H1 (cell line): ENCODE data around the gene SLC6A8. TPM values are rescaled to one million over a fixed set of nuclear protein-coding genes. Genes with fewer than 3 reads are reported as not detected.

Experiments
- CTCF ChIA-PET: fragments of 300-600 bp; sonication (Branson Sonifier 250); formaldehyde crosslinking; loops from one replicate; lab custom pipeline; 2021; ENCODE audit not compliant: partially characterized antibody; lab: Charles Lee
- POLR2A ChIA-PET: fragments of 300-600 bp; sonication (Branson Sonifier 250); formaldehyde crosslinking; loops from one replicate; lab custom pipeline; 2021; ENCODE audit warnings: inconsistent platforms; ENCODE audit not compliant: partially characterized antibody; lab: Charles Lee
- DNase-seq, 2 experiments: peaks; one replicate each; pipeline versions ENCODE4 v3.0.0 to v3.0.0-alpha.2; 2010 to 2022; ENCODE audit warnings: low spot score in 2 of 2, low read depth in 1 of 2, mixed read lengths in 1 of 2
- FAIRE-seq: peaks from 2 replicates; lab custom pipeline; 2011; peaks lifted over from hg19 to GRCh38; lab: Jason Lieb, UNC
- H2AFZ ChIP-seq: 2 replicates; pipeline ENCODE4 v1.8.1; 2012; ENCODE audit warnings: low read length, inconsistent platforms
- H2AK5ac ChIP-seq: 2 replicates; pipeline ENCODE4 v1.6.1; 2013; ENCODE audit warnings: low read depth, low read length
- H2BK120ac ChIP-seq: replicated peaks from 2 replicates; pipeline ENCODE3; 2013; ENCODE audit warnings: low read depth, low read length, inconsistent platforms
- H2BK12ac ChIP-seq: 2 replicates; pipeline ENCODE4 v1.6.1; 2013; ENCODE audit warnings: low read depth, low read length
- H2BK15ac ChIP-seq: 2 replicates; pipeline ENCODE4 v1.6.1; 2013; ENCODE audit warnings: low read length
- H2BK20ac ChIP-seq: 2 replicates; pipeline ENCODE4 v1.6.1; 2013; ENCODE audit warnings: low read length
- H2BK5ac ChIP-seq: 2 replicates; pipeline ENCODE4 v1.6.1; 2013; ENCODE audit warnings: low read depth, low read length
- H3K14ac ChIP-seq: 2 replicates; pipeline ENCODE4 v1.6.1; 2013; ENCODE audit warnings: inconsistent platforms; ENCODE audit not compliant: insufficient read length
- H3K18ac ChIP-seq: 2 replicates; pipeline ENCODE4 v1.6.1; 2013; ENCODE audit warnings: low read length; ENCODE audit errors: extremely low read depth
- H3K23ac ChIP-seq: 2 replicates; pipeline ENCODE4 v1.6.1; 2013; ENCODE audit warnings: inconsistent platforms; ENCODE audit not compliant: insufficient read length
- H3K23me2 ChIP-seq: 2 replicates; pipeline ENCODE4 v1.6.1; 2013; ENCODE audit warnings: low read depth, low read length
- H3K27ac ChIP-seq: 2 replicates; pipeline ENCODE4 v1.6.1; 2011; ENCODE audit warnings: low read depth, low read length, inconsistent platforms
- H3K27me3 ChIP-seq, 4 experiments: replicated peaks in 1 of 4; 1 replicate in 1 of 4; 2 replicates in 3 of 4; pipeline versions ENCODE4 v1.6.1 to v1.8.1; 2011 to 2013; ENCODE audit warnings: low read length in 3 of 4, mild to moderate bottlenecking in 3 of 4, inconsistent platforms in 2 of 4, mixed read lengths in 2 of 4, moderate library complexity in 1 of 4; ENCODE audit not compliant: control insufficient read depth in 3 of 4, insufficient read depth in 3 of 4; ENCODE audit errors: extremely low read depth in 1 of 4
- H3K36me3 ChIP-seq, 4 experiments: 2 replicates each; pipeline versions ENCODE4 v1.6.1 to v1.8.1; 2011 to 2013; ENCODE audit warnings: mild to moderate bottlenecking in 4 of 4, low read length in 3 of 4, moderate library complexity in 2 of 4, control low read depth in 1 of 4, inconsistent platforms in 1 of 4; ENCODE audit not compliant: insufficient read depth in 4 of 4, control insufficient read depth in 2 of 4
- H3K4ac ChIP-seq: replicated peaks from 2 replicates; pipeline ENCODE3; 2013; ENCODE audit warnings: low read length, low read depth, mixed read lengths, inconsistent platforms; ENCODE audit not compliant: insufficient read length
- H3K4me1 ChIP-seq, 4 experiments: replicated peaks in 1 of 4; 1 replicate in 1 of 4; 2 replicates in 3 of 4; pipeline versions ENCODE4 v1.6.1 to v1.8.1; 2011 to 2013; ENCODE audit warnings: low read length in 3 of 4, inconsistent platforms in 2 of 4, mixed read lengths in 1 of 4; ENCODE audit not compliant: insufficient read depth in 4 of 4, control insufficient read depth in 3 of 4
- H3K4me2 ChIP-seq, 2 experiments: 2 replicates each; pipeline versions ENCODE4 v1.6.1 to v1.8.1; 2011 to 2013; ENCODE audit warnings: low read depth in 2 of 2, low read length in 2 of 2, control low read depth in 1 of 2, inconsistent platforms in 1 of 2, mild to moderate bottlenecking in 1 of 2; ENCODE audit not compliant: insufficient read depth in 1 of 2
- H3K4me3 ChIP-seq, 4 experiments: fragments of 200-600, 300-600 bp in 1 of 4; sonication (generic), shearing (Covaris generic), sonication (Bioruptor Twin) in 1 of 4; 2 replicates each; pipeline versions ENCODE4 v1.5.1 to v1.8.1; 2011 to 2016; ENCODE audit warnings: low read length in 4 of 4, low read depth in 3 of 4, control low read depth in 2 of 4, inconsistent platforms in 2 of 4, mild to moderate bottlenecking in 2 of 4, mixed read lengths in 1 of 4, moderate library complexity in 1 of 4; ENCODE audit not compliant: insufficient read depth in 2 of 4; ENCODE audit errors: extremely low read depth in 1 of 4
- H3K56ac ChIP-seq: replicated peaks from 2 replicates; pipeline ENCODE3; 2013; ENCODE audit warnings: low read depth, mild to moderate bottlenecking, mixed read lengths, low read length, inconsistent platforms; ENCODE audit not compliant: insufficient read length
- H3K79me1 ChIP-seq: 2 replicates; pipeline ENCODE4 v1.6.1; 2013; ENCODE audit warnings: low read depth, low read length, control low read depth
- H3K79me2 ChIP-seq, 2 experiments: 2 replicates each; pipeline versions ENCODE4 v1.6.1 to v1.8.1; 2012 to 2013; ENCODE audit warnings: low read length in 2 of 2, mild to moderate bottlenecking in 2 of 2, inconsistent platforms in 1 of 2; ENCODE audit not compliant: insufficient read depth in 2 of 2, control insufficient read depth in 1 of 2
- H3K9ac ChIP-seq, 4 experiments: replicated peaks in 1 of 4; 1 replicate in 1 of 4; 2 replicates in 3 of 4; pipeline versions ENCODE4 v1.6.1 to v1.8.1; 2011 to 2013; ENCODE audit warnings: low read depth in 3 of 4, low read length in 3 of 4, control low read depth in 2 of 4, mild to moderate bottlenecking in 2 of 4, moderate library complexity in 2 of 4, inconsistent platforms in 1 of 4; ENCODE audit errors: extremely low read depth in 1 of 4
- H3K9me3 ChIP-seq, 2 experiments: 2 replicates each; pipeline versions ENCODE4 v1.6.1 to v1.8.1; 2012 to 2013; ENCODE audit warnings: mild to moderate bottlenecking in 2 of 2, moderate library complexity in 2 of 2, control low read depth in 1 of 2, inconsistent platforms in 1 of 2, low read depth in 1 of 2, low read length in 1 of 2, mixed read lengths in 1 of 2; ENCODE audit not compliant: insufficient read depth in 2 of 2
- H4K20me1 ChIP-seq, 2 experiments: replicated peaks in 1 of 2; 2 replicates each; pipeline versions ENCODE3 to v1.8.1; 2011 to 2013; ENCODE audit warnings: inconsistent platforms in 2 of 2, low read length in 2 of 2, mild to moderate bottlenecking in 1 of 2; ENCODE audit not compliant: insufficient read depth in 2 of 2, control insufficient read depth in 1 of 2
- H4K5ac ChIP-seq: 2 replicates; pipeline ENCODE4 v1.6.1; 2013; ENCODE audit warnings: low read length, low read depth, mixed read lengths, inconsistent platforms; ENCODE audit not compliant: insufficient read length
- H4K8ac ChIP-seq: 2 replicates; pipeline ENCODE4 v1.8.0; 2013; ENCODE audit warnings: mild to moderate bottlenecking, moderate library complexity, low read length, inconsistent platforms; ENCODE audit not compliant: insufficient read depth; ENCODE audit errors: extremely low read depth
- H4K91ac ChIP-seq: replicated peaks from 2 replicates; pipeline ENCODE3; 2013; ENCODE audit warnings: low read length, mixed read lengths, inconsistent platforms; ENCODE audit not compliant: insufficient read length
- NRF1 ChIP-seq: IDR thresholded peaks from 2 replicates; pipeline ENCODE4 v1.6.1; 2011; ENCODE audit warnings: mild to moderate bottlenecking, low read depth, low read length, improper control_type of control experiment
- PHF8 ChIP-seq: fragments of 200-600 bp; sonication (generic); conservative IDR thresholded peaks from 2 replicates; pipeline ENCODE4 v1.7.1; 2012; ENCODE audit warnings: low read depth, mild to moderate bottlenecking, inconsistent platforms, low read length, moderate library complexity
- RBBP5 ChIP-seq: IDR thresholded peaks from 2 replicates; pipeline ENCODE4 v1.7.1; 2012; ENCODE audit warnings: low read depth, mild to moderate bottlenecking, inconsistent platforms, low read length, moderate library complexity, borderline replicate concordance
- TBP ChIP-seq: IDR thresholded peaks from 2 replicates; pipeline ENCODE4 v1.6.1; 2011; ENCODE audit warnings: low read depth, low read length, improper control_type of control experiment
- WGBS, 2 experiments: shearing (Covaris generic) in 1 of 2; methylation state at CpG; one replicate each; pipeline versions ENCODE4 v1.1.6 to v1.1.7; 2013 to 2015; ENCODE audit warnings: low lambda C conversion rate in 2 of 2, mixed read lengths in 2 of 2, inconsistent platforms in 1 of 2, low coverage in 1 of 2, missing lambda C conversion rate in 1 of 2; ENCODE audit not compliant: insufficient replicate concordance in 2 of 2, insufficient coverage in 1 of 2, insufficient read length in 1 of 2; ENCODE audit errors: extremely low coverage in 1 of 2, missing lambda C conversion rate in 1 of 2; 5-methylcytosine and 5-hydroxymethylcytosine counted together
- long read RNA-seq, 2 experiments: library from RNA in 1 of 2; library from capped mRNA in 1 of 2; stranded (forward); transcript quantifications; one replicate each; pipeline ENCODE4 v2.0.0, GENCODE V29; 2021; ENCODE audit warnings: inconsistent platforms in 1 of 2
- polyA minus RNA-seq, 3 experiments: library from RNA; depleted of rRNA, polyadenylated mRNA; stranded (reverse); fragments of >200 nt; gene quantifications; 1 replicate in 2 of 3; 2 replicates in 1 of 3; pipeline ENCODE4 v1.2.3, GENCODE V29; 2011
- polyA plus RNA-seq, 7 experiments: library from polyadenylated mRNA; depleted of rRNA in 3 of 7; stranded (reverse) in 5 of 7; unstranded in 2 of 7; fragments of >200 nt in 5 of 7; fragments of 200-250 nt in 2 of 7; gene quantifications; 1 replicate in 5 of 7; 2 replicates in 1 of 7; 4 replicates in 1 of 7; pipeline versions ENCODE4 v1.2.1 to v1.2.3, GENCODE V29; 2011 to 2013; ENCODE audit warnings: missing spikeins in 2 of 7, mixed read lengths in 2 of 7
- total RNA-seq: library from RNA; stranded (reverse); fragmentation: NEBNext Ultra II Directional; extraction: Animal tissue kit (Norgen Biotek cat#: 25700); gene quantifications from 2 replicates; pipeline ENCODE4 v1.2.1, GENCODE V29; 2021

Gene SLC6A8
- total RNA-seq = 94.7 and 98.5 TPM in 2 replicates
- polyA plus RNA-seq (2011; rRNA removed) = 87.7 and 132 TPM in 2 replicates
- polyA plus RNA-seq (2011; cell fraction: cytosol; rRNA removed) = 71.7 TPM
- polyA plus RNA-seq (2011; cell fraction: nucleus; rRNA removed) = 267 TPM
- 96.7 to 155 TPM (median 133 TPM) in 4 replicates for polyA plus RNA-seq (2012, experiment 1 of 2)
- polyA plus RNA-seq (2012, experiment 2 of 2) = 109 TPM
- 57.5 TPM for polyA plus RNA-seq (2013, experiment 1 of 2)
- polyA plus RNA-seq (2013, experiment 2 of 2) = 58.8 TPM
- 66.1 and 98.8 TPM in 2 replicates for polyA minus RNA-seq (2011; rRNA and poly(A)+ RNA removed)
- polyA minus RNA-seq (2011; cell fraction: cytosol; rRNA and poly(A)+ RNA removed) = 84.7 TPM
- 67.3 TPM for polyA minus RNA-seq (2011; cell fraction: nucleus; rRNA and poly(A)+ RNA removed)
- long read RNA-seq, experiment 1, transcript SLC6A8-201 (13 exons, 3,763 nt) = major isoform, 41 of 88 reads
- long read RNA-seq, experiment 1, partial matches to known transcripts = 38 of 88 reads
- long read RNA-seq, experiment 1, other reads (novel, unspliced or antisense) = 9 of 88 reads
- long read RNA-seq, experiment 2, partial matches to known transcripts = 0 of 3 reads
- long read RNA-seq, experiment 2, other reads (novel, unspliced or antisense) = 3 of 3 reads

DNA sequence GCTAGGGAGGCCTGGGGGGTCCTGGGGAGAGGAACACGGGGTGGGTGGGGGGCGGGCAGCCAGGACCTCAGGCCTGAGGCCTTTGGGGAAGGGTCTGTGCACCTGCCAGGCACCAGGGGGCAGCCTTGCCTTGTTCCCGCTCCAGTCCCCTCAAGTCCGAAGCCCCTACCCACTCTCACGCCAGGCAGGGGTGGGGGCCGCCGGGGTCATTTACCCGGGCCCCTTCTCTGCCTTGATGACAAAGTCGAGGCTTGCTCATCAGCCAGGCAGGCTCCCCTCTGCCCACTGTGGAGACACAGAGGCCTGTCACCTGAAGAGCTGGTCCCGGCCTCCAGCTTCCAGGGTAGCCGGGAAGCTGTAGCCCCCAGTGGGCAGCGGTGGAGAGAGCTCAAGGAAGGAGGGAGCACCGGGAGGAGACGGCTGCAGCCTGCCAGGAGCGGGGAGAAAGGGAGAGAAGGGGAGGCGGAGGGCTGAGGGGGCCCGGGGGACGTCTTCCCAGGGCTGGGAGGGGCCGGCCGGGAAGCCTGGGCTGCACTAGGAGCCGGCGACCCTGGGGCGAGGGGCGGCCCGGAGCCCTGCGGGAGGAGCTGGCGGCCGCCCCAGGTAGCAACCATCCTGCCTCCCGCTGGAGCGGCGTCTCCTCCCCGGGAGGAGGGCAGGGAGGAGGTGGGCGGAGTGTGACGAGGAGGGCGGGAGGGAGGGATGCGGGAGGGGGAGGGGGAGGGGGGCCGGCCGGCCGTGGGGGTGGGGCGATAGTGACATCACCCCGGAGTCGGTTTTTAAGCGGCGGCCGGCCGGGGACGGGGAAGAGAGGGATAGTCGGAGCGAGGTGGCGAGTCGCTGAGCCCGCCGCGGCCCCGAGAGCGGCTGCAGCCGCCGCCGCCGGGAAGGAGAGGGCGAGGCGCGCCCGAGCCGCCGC is at the start of gene SLC6A8:
TSS of gene SLC6A8 (plus strand) at position 806 of the 919 bp plus-strand sequence. CDS start 649 bp downstream, outside the sequence.
- Histone ChIP-seq H2AFZ (no peak within 1 kb of the TSS), H2BK12ac (0 out of 2 replicates have a peak within 1 kb of the TSS, but pooled peaks have one; percentile 50), H3K18ac (no peak within 1 kb of the TSS; the same call in 1 of the 2 replicates), H3K36me3 (peaks cover 0 to 21% (median 0%) of the 10 kb centered on the region in 4 experiments; a peak in 3 of 8 replicates), H3K4me1 (peaks cover 0 to 27% (median 11%) of the 10 kb centered on the region in 4 experiments; a peak in 6 of 7 replicates), H3K4me3 (peak within 1 kb of the TSS; percentile 47 to 58 (median 51)), H4K5ac (no peak within 1 kb of the TSS), H3K27me3 (no peaks in the 10 kb centered on the region), H3K56ac (no peak within 1 kb of the TSS), H3K79me2 (peaks cover 0 to 13% of the 10 kb centered on the region in 2 experiments; a peak in 3 of 4 replicates), H3K4ac (no peak within 1 kb of the TSS), H3K23ac (no peak within 1 kb of the TSS), H3K79me1 (no peaks in the 10 kb centered on the region; the same call in 1 of the 2 replicates), H4K91ac (no peak within 1 kb of the TSS), H4K20me1 (peaks cover 2 to 3% of the 10 kb centered on the region in 2 experiments), H3K9ac (peak within 1 kb of the TSS; percentile 41 to 64 (median 54); a peak in 6 of 7 replicates), H3K4me2 (peak within 1 kb of the TSS; percentile 45 to 57), H2AK5ac (no peak within 1 kb of the TSS), H3K9me3 (peaks cover 4 to 5% of the 10 kb centered on the region in 2 experiments; a peak in 2 of 4 replicates), H2BK15ac (no peak within 1 kb of the TSS), H4K8ac (peak within 1 kb of the TSS; percentile 51), H3K14ac (no peak within 1 kb of the TSS), H2BK20ac (no peak within 1 kb of the TSS), H2BK5ac (no peak within 1 kb of the TSS), H3K27ac (no peak within 1 kb of the TSS), H3K23me2 (no peaks in the 10 kb centered on the region), H2BK120ac (no peak within 1 kb of the TSS)
- DNase-seq (peak in 1 of 2 experiments; percentile 69), FAIRE-seq (no peak)
- CTCF ChIA-PET = interaction anchor here (0.7 to 2.1 kb wide), 9 partner anchors 8 to 147 kb away, joined by 3 to 10 read pairs (median 5); no protein-coding TSS in a partner anchor
- POLR2A ChIA-PET = interaction anchor here (1.0 to 2.3 kb wide), 7 partner anchors 11 to 110 kb away, joined by 3 to 11 read pairs (median 5); partner anchors contain the start of genes BCAP31 and PNCK
- 0% methylated on average over 2 of the region's 66 CpGs; no CpG with 5 or more reads in 1 of the 2 experiments for WGBS, 2 experiments
- no peak for TF ChIP-seq PHF8
- no peak for TF ChIP-seq RBBP5
- no peak for TF ChIP-seq NRF1
- peak; percentile 78; the same call in 1 of the 2 replicates for TF ChIP-seq TBP
